ENCODE measurements around the gene NPIPB6.

NPIPB6 gene

DNA sequence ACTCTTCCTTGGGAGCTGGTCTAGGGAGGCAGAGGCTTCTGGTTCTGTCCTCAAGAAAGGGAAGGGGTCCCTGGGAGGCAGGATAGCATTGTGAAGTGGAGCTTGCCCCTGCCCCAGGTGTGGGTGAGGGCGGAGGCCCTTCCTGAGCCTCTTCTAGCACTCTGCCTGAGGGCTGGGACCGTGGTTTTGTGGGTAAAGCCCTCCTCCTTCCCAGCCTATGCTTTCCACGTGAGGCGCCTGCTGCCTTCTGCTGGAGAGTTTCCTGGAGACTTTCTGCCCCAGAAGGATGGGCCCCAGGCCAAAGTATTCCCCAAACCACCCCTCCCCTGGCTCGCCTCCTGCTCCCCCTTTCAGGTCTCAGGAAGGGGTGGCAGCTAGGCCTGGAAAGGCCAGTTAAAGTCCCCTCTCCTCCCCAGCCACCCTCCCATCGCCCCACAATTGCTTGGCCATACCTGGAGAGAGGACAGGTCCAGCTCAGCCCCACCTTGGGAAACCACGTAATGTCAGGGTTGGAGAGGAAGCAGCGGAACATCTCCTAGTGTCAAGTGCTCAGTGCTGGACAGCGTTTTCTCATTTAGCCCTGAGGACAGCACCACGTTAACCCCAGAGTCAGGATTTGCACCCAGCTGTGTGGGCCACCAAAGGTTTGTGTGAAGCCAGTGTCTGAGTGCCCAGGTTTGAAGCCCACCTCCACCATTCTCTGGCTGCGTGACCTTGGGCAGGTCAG is 65.4 kb downstream of the NPIPB6 start:
- DNase-seq = no peak

DNA sequence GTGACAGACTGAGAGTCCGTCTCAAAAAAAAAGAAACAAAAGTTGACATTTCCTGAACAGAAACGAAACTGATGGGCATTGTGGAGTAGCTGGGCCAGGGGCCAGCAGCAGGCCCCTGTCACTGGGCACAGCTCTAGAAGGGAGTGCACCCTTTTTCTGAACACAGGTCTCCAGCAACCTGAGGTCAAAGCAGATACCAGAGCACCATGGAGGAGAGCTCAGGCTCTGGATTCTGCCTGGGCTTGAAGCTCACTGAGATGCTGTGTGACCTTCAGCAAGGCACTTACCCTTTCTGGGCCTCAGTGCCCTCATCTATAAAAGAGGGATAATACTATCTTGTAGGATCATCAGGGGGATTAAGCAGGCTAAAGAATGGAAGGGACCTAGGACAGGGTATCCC is 66.0 kb downstream of the NPIPB6 start:
- no peak for DNase-seq

DNA sequence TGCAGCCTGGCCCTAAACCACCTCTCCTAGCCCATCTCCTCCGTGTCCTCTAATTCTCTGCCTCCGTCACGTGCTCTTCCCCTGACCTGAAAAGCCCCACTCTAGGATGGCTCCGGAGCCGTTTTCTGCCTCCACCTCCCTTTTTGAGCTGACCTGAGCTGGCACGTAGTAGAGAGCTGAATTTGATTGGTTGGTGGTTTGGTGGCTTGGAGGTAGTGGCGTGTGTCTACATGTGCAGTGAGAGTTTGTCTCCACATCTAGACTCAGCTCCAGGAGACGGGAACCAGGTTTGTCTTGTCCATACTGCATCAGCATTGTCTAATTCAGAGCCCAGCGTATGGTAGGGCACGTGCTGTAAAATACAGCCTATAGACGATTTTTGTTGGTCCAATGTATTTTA is 68.0 kb downstream of the NPIPB6 start:
- DNase-seq = no peak

DNA sequence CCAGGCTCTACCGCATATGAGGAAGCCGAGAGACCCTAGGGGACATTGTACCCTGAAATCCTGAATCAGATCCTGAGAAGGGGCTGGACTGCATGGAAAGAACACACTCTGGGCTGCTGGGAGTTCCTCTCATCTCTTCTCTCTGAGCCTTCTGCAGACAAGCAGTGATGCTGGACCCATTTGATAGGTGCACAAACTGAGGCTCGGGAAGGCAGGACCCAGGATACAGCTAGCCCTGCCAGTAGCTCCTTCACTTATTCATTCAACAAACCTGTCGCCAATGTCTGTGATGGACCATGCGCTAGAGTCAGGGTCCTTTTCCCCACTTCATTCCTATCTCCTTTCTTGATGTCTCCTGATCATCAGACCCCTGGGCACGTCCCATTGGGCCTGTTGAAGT is 69.1 kb downstream of the NPIPB6 start:
- no peak for DNase-seq

DNA sequence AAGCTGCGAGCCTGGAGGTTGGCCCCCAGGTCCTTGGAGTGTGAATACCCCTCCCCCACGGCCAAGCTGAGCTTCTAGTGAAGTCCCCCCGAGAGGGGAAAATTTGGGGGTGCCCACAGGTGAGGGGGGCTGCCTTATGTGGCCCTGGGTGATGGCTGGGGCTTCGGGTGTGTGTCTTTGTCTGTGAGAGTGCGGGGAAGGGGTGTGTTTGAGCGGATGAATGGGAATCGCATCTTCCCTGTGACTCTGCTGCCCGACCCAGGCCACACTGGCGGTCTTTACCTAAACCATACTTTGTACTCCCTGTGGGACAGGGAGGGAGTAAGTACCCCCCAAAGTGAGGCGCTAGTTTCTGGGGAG is 69.7 kb downstream of the NPIPB6 start:
- DNase-seq = no peak

DNA sequence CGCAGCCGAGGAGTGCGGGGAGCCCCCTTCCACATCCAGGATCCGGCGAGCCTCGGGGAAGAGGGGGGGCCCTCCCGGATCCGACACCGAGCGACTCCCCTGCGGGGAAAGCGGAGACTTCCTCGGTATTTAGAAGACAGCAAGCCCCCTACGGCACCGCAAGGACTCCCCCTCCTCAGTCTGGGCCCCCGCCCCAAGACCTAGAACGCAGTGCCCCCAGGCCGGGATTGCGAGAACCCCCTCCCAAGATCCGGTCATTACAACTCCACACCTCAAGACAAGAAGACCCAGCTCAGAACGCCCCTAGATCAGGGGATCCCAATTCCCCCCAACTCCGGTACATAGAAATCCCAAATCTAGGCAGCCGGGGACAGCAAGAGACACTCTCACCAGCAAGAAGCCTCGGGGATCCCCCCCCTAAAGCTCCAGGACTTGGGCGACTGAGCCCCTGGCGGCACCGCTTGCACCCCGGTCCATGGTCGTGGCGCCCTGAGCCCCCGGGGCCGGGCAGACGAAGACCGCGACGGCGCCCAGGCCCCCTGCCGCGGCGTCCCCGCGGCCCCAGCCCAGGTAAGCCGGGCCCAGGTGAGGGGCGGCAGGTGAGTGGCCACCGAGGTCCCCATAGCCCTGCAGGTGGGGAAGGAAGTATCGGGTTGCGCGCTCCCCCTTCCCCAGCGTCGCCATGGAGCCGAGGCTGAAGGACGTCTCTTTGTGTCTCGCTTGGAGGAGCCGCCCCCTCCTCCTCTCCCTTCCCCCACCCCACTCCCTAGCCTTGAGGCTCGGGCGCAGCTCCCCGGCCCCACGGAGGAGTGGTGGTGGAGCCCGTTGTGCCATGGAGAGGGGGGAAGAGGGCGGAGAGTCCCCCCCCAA is 70.3 kb downstream of the NPIPB6 start:
- DNase-seq = no peak
